Sigmoid colon (tissue), 4 donors: ENCODE measurements around the gene MALSU1.

Experiments
- CTCF ChIP-seq, 4 experiments: fragments of 450-650 bp in 3 of 4; fragments of 200-600 bp in 1 of 4; IDR thresholded peaks; one replicate each; pipeline ENCODE4 v1.5.1; 2016 to 2019; ENCODE audit warnings: antibody characterized with exemption in 4 of 4, mild to moderate bottlenecking in 3 of 4, moderate library complexity in 2 of 4
- EP300 ChIP-seq, 4 donors: sonication (generic); formaldehyde crosslinking; IDR thresholded peaks; one replicate each; pipeline ENCODE4 v1.6.1; 2017; ENCODE audit warnings: antibody characterized with exemption in 4 of 4
- POLR2A ChIP-seq, 2 donors: fragments of 450-650 bp; IDR thresholded peaks; one replicate each; pipeline ENCODE4 v1.6.1; 2016; ENCODE audit warnings: antibody characterized with exemption in 2 of 2, mild to moderate bottlenecking in 2 of 2, moderate library complexity in 2 of 2
- POLR2AphosphoS5 ChIP-seq, 4 donors: sonication (generic); formaldehyde crosslinking; IDR thresholded peaks; one replicate each; pipeline ENCODE4 v1.6.1; 2017; ENCODE audit warnings: antibody characterized with exemption in 4 of 4

GRCh38 chr7:23272275-23272674, 26.9 kb upstream of the MALSU1 start:
- TF ChIP-seq CTCF (IDR thresholded peaks at IDR 0.05) (no peak), POLR2A (IDR thresholded peaks at IDR 0.05) (no peak), POLR2AphosphoS5 (IDR thresholded peaks at IDR 0.05) (no peak), EP300 (IDR thresholded peaks at IDR 0.05) (no peak)
